Measurements from ENCODE around the gene FHOD1.

FHOD1 gene

DNA sequence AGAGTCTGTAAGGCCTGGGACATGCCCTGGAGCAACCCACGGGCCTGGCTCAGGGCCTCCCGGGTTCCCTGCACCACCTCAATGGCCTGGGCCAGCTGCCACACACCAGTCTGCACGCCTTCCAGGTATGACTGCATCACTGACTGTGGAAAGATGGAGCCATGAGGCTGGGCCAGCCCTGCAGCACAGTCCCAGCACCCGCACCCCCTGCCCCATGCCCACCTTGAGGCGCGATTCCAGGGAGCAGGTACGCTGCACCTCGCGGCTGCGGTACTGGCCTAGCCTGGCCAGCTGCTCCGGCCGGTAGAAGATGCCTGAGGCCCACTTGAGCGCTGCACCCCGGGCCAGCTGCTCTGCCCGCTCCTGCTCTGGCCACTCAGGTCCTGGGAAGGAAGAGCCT is 58.5 kb downstream of the FHOD1 start:
- no peak for DNase-seq

DNA sequence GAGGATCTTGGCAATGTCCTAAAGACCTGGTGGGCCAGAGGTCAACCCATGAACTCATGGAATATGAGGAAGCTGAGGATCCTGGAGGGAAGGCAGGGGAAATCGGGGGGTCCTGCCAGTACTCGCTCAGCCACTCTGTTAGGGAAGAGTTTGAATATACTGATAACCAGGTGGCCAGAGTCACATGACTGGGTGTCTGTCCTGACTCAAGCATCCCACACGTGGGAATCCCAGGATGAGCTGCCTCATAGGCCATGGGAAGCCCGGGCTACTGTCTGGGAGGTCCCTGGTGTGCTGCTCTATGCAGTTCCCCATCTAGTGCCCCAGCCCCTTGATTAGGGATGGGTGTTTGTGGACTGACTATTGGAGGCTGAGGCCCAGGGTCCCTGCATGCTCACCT is 59.0 kb downstream of the FHOD1 start:
- DNase-seq, result no peak

DNA sequence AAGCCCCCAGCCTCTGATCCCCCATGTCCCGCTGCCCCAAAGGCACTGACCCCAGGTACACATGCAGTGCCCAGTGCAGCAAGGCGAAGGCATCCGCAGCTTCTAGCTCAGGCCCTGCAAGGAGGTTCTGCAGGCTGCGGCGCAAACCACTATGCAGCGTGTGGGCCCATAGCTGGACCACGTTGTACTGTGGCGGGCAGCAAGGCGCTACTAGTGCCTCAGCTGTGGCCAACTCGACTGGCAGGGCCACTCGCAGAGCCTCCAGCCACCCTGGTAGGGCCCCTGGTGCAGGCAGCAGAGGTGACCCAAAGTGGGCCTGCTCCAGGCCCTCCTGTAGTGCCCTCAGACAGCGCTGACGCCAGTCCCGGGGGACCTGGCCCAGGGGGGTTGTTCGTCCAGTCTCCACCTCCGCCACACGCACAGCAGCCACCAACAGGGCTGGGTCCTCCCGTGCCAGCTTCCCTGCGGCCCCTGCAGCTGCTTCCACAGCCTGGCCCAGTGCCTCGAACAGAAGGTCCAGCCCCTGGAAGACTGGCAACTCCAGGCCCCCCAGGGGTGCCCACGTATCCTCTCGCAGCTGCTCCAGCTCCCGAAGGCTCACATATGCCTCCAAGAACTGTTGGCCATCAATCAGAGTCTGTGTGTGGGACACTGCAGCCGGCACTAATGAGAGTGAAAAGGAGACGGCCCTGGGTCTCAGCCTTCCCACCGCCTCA is 59.9 kb downstream of the FHOD1 start:
- DNase-seq, result no peak

DNA sequence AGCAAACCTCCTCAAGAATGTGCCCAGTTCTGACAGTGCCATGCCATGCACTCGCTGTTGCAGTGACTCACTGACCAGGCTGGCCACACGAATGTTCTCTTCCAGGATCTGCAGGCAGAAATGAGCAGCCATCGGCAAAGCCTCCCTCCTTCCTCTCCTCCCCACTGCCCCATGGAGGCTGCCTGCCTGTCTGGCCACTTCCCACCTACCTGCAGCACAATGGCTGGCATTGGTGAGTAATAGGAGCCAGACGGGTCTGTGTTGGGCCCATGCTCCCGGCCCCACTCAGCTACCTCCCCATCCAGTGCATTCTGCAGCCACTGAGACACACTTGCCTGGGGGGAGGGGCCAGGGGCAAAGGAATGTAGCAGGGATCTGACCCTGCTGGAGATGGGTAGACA is 60.7 kb downstream of the FHOD1 start:
- DNase-seq, result no peak

DNA sequence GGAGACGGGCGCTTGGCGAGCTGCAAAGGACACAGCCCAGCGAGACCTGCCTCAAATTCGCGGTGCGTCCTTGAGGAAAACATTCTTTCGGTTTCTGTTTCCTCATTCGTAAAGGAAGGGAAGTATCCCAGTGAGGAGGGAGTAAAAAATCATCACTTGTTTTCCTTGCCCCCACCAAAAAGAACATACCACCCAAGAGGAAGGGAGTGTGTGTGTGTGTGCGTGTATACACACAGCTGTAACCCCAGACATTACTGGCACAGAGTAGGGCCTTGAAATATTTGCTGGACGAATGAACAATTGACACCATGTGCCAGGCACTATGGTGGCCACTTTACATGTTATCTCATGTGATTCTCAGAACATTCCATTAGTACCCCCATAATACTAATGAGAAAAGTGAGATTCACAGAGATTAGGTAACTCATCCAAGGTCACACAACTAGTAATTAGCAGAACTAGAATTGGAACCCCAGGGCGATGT is 61.6 kb downstream of the FHOD1 start:
- no peak for DNase-seq

DNA sequence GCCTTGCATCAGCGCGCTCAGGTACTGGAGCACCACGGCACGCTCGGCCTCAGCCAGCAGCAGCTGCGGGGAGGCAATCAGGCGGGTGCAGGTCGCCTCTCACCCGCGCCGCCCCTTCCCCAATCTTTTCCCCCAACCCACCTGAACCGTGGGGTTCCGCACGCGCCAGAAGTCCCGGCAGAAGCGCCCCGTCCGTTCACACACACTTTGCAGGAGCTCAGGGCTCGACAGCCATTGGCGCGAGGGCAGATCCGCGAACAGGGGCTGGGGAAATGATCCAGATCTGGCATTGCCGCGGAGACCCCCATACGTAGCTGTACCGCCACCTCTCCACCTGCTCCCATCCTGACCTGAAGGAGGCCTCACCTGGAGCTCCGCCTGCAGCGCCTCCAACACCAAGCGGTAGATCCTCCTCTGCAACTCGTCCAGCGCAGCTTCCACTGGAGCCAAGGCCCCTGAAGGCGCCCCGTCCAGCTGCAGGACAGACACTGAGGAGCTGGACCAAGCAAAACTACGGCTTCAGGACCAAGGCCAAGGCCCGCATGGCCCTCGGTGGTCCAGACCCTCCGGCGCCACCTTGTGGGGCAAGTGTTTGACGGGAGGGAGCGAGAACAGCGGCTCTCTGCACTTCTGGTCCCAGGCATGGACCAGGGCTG is 62.2 kb downstream of the FHOD1 start:
- DNase-seq, result peak; percentile 93

DNA sequence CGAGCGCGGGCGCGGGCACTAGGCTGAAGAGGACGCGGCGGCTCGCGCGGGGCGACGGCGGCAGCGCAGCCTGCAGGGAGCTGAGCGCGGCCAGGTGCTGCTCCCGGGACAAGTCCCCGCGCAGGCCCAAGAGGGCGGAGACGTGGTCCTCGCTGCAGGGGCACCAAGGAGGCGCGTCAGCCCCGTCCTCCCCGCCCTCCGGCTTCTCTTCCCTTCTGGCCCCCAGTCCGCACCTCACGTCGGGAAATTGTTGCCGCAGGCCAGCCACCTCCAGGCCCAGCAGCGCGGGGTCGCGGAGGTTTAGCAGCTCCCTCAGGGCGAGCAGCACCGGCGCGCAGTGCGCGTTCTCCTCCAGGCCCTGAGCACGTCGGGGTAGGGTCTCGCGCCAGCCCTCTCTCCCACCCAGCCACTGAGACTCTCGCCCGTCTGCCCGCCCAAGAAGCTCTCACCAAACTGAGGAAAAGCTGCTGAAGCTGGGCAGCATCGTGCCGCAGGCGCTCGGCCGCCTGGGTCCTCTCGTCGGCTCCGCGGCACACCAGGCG is 62.8 kb downstream of the FHOD1 start:
- no peak for DNase-seq

DNA sequence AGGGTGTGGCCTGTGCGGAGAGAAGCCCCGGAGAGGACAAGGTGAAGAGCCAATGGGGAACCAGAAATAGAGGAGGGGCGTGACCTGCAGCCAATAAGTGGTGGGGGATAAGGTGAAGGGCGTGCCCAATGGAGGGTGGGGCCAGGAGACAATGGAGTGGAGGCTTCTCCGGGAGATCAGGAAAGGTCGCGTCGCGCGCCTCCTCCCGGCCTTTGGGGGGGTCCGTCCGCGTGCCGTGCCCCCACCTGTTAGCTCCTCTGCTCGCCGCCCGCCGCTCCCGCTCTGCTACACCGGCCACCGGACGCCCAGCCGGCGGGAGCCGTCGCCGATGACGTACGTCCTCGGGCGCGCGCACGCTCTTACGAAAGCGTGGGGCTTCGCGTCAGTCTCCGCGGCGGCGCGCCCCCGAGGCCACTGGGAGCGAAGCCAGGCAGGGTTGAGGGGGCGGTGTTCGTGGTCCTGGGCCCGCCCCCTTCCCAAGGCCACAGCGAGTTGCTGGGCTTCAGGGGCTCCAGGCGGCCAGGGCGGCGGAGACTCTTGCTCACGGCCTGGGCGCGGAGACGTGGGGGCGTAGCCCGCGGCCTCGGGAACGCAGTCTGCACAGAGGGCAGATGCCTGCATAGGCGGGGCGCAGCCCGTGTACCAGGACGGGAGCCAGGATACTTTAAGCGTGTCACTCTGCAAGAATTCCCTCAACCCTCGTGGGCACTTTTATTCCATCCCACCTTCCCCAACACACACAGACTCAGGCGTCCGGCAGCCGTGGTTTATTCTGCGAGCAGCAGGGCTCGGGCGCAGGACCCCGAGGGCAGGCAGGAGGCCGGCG is 63.4 kb downstream of the FHOD1 start, which contains the start of gene MATCAP1:
MATCAP1 (minus strand) TSS at position 337 of the 826 bp plus-strand sequence. CDS start 3,353 bp downstream, outside the sequence.
- DNase-seq, result peak; percentile 100

DNA sequence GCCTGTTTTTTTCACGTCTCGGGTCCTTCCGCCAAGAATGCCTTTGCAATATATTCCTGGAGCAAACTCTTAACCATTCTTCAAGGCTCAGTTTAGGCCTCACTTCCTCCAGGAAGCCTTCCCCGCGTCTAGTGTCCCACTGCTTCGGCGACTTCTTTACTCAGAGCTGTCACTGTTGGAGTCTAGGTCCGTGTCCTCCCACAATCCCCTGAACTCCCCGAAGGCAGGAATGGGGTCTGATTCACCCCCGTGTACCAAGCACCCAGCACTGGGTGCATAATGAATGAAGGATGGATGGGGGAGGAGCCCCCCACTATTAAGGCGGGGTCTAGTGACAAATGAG is 64.0 kb downstream of the FHOD1 start:
- DNase-seq, result no peak

DNA sequence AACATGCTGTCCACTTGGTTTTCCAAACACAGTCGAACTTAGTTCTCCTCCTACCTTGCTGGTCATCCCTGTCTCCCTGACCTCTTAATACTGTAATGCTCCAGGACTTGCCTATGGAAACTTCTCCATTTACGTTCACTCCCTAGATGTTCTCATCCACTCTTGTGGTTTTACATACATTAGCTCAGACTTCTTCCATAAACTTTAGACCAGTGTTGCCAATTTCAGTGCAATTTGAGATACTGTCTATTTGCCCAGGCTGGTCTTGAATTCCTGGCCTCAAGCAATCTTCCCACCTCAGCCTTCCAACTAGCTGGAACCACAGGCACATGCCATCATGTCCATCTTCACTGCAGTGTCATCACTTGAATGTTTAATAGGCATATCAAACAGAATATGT is 65.0 kb downstream of the FHOD1 start:
- no peak for DNase-seq

DNA sequence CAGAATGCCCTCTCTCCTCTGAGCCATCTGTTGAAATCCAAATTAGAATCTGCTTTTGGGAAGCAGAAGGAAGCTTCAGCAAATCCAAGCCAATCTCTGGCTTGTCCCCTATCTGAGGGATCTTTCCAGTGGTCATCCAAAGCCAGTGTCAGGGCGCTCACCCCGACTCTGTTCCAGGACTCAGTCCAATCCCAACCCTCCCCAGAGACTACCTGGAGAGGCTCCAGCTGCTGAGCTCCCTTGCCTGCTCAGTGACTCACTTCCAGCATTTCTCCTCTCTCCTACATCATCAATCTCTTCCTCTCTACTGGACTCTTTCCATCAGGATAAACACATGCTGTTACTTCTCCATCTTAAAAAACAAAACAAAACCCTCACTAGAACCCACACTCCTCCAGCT is 65.9 kb downstream of the FHOD1 start:
- DNase-seq, result no peak

DNA sequence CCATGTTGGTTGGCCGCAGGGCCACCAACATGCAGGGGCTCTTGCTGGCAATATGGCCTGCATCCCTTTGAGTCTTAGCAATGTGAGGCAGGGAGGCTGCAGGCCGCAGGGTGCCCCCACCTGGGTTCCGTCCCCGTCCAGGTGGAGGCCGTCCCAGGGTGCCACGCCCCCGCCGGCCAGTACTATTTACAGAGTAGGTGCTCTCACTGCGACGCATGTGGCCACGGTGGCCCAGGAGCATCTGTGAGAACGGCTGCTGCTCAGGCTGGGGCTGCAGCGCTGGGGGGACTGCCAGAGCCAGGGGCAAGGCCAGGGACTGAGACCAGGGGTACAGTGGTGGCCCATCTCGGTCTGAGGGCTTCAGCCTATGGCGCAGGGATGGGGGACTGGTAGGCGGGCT is 67.1 kb downstream of the FHOD1 start:
- DNase-seq, result no peak

DNA sequence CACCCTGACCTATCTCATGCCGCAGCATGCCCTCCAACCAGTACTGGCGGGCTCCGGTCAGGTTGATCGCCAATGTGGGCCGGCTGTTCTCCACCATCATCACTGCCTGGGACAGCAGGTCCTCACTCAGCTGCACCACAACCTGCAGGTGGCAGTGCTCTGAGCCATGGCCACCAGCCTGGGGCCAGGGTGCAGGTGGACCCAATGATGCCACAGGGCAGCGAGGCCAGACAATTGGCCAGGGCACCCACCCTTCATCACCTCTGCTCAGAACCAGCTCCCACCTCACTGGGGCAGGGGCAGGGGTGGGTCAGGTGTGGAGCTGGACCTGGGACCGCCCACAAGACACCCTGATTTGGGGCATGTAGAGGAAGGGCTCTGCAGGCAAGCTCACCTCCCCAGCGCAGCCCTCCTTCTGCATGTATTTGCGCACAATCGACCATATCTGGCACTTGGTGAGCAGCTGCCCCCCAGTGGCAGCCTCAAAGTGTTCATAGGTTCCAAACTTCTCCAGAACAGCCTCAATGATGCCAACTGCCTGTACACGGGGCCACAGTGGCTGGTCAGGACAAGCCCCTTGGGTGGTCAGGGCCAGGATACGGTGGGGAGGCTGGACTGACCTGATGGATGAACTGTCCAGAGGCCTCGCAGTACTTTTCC is 67.7 kb downstream of the FHOD1 start:
- DNase-seq, result no peak

Measured in 8988T (cell line).